Gastroesophageal sphincter (tissue), 3 donors: ENCODE data around the gene KRTAP5-3.

Source experiments
- EP300 ChIP-seq: sonication (generic); formaldehyde crosslinking; IDR thresholded peaks from one replicate; pipeline ENCODE4 v1.6.1; 2017; ENCODE audit warnings: antibody characterized with exemption, mild to moderate bottlenecking
- POLR2A ChIP-seq, 2 donors: fragments of 450-650 bp; IDR thresholded peaks; one replicate each; pipeline ENCODE4 v1.6.1; 2017; ENCODE audit warnings: antibody characterized with exemption in 2 of 2, mild to moderate bottlenecking in 2 of 2, moderate library complexity in 1 of 2
- POLR2AphosphoS5 ChIP-seq: sonication (generic); formaldehyde crosslinking; IDR thresholded peaks from one replicate; pipeline ENCODE4 v1.6.1; 2017; ENCODE audit warnings: antibody characterized with exemption
- TF ChIP-seq, protein P1 (sequence below), 4 experiments: fragments of 200-600 bp in 2 of 4; fragments of 450-650 bp in 2 of 4; sonication (generic) in 1 of 4; IDR thresholded peaks; one replicate each; pipeline ENCODE4 v1.5.1; 2017 to 2019; ENCODE audit warnings: antibody characterized with exemption in 4 of 4, mild to moderate bottlenecking in 2 of 4, moderate library complexity in 2 of 4

GRCh38 chr11:1586699-1587098 lies 21.6 kb downstream of the KRTAP5-3 start:
- TF ChIP-seq, protein P1, sequence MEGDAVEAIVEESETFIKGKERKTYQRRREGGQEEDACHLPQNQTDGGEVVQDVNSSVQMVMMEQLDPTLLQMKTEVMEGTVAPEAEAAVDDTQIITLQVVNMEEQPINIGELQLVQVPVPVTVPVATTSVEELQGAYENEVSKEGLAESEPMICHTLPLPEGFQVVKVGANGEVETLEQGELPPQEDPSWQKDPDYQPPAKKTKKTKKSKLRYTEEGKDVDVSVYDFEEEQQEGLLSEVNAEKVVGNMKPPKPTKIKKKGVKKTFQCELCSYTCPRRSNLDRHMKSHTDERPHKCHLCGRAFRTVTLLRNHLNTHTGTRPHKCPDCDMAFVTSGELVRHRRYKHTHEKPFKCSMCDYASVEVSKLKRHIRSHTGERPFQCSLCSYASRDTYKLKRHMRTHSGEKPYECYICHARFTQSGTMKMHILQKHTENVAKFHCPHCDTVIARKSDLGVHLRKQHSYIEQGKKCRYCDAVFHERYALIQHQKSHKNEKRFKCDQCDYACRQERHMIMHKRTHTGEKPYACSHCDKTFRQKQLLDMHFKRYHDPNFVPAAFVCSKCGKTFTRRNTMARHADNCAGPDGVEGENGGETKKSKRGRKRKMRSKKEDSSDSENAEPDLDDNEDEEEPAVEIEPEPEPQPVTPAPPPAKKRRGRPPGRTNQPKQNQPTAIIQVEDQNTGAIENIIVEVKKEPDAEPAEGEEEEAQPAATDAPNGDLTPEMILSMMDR (IDR thresholded peaks at IDR 0.05): no peak
- TF ChIP-seq POLR2A (IDR thresholded peaks at IDR 0.05) (no peak), EP300 (no peak), POLR2AphosphoS5 (no peak)
